GM18909 (cell line): ENCODE results near the gene CACNA1H.

Experiments used
- ATAC-seq: cut with Tn5 transposase; IDR thresholded peaks from one replicate; pipeline ENCODE4 v1.9.1; 2021; ENCODE audit warnings: mild to moderate bottlenecking; ENCODE audit not compliant: unreplicated experiment, poor library complexity

Gene CACNA1H

GRCh38 chr16:1121601-1122397, 31.1 kb upstream of the CACNA1H start:
- ATAC-seq: no peak

- ATAC-seq: no peak
These were observed 30.5 kb upstream of the CACNA1H start for GRCh38 chr16:1122398-1122765.

GRCh38 chr16:1123525-1124230, 29.2 kb upstream of the CACNA1H start:
- no peak for ATAC-seq

GRCh38 chr16:1124291-1124690, 28.6 kb upstream of the CACNA1H start:
- ATAC-seq: no peak

GRCh38 chr16:1124795-1125194, 28.1 kb upstream of the CACNA1H start:
- no peak for ATAC-seq

GRCh38 chr16:1125471-1125870, 27.4 kb upstream of the CACNA1H start:
- no peak for ATAC-seq

GRCh38 chr16:1126044-1126443, 26.9 kb upstream of the CACNA1H start:
- ATAC-seq: no peak

- no peak for ATAC-seq
These were observed 26.3 kb upstream of the CACNA1H start for GRCh38 chr16:1126586-1126985.

- ATAC-seq: no peak
These were observed 25.8 kb upstream of the CACNA1H start for GRCh38 chr16:1127101-1127500.

GRCh38 chr16:1127971-1128715, 24.8 kb upstream of the CACNA1H start:
- ATAC-seq: no peak

GRCh38 chr16:1129106-1129960, 23.6 kb upstream of the CACNA1H start:
- no peak for ATAC-seq

- no peak for ATAC-seq
These were observed 22.5 kb upstream of the CACNA1H start for GRCh38 chr16:1130382-1130781.

- no peak for ATAC-seq
These were observed 21.4 kb upstream of the CACNA1H start for GRCh38 chr16:1131378-1131994.

- no peak for ATAC-seq
These were observed 20.5 kb upstream of the CACNA1H start for GRCh38 chr16:1132431-1132830.

GRCh38 chr16:1133271-1133670, 19.6 kb upstream of the CACNA1H start:
- ATAC-seq: no peak

- no peak for ATAC-seq
These were observed 18.9 kb upstream of the CACNA1H start for GRCh38 chr16:1133810-1134520.

- ATAC-seq: no peak
These were observed 18.0 kb upstream of the CACNA1H start for GRCh38 chr16:1134776-1135458.

- ATAC-seq: no peak
These were observed 17.5 kb upstream of the CACNA1H start for GRCh38 chr16:1135459-1135825.

- no peak for ATAC-seq
These were observed 15.3 kb upstream of the CACNA1H start for GRCh38 chr16:1137604-1138003.
